DND-41 (cell line): ENCODE data around the gene ALDH9A1.
"Not testable (repeated sequence)": the region's sequence is repeated elsewhere in the genome, so short reads cannot be mapped to it uniquely, and the experiment has no call there.

ENCODE experiments used
- ATAC-seq: fragments of 200-7000 bp; cut with Tn5 transposase; 3 replicates; pipeline ENCODE4 v1.9.1; 2021; ENCODE audit warnings: low read depth; ENCODE audit not compliant: insufficient read depth
- DNase-seq: peaks from one replicate; pipeline ENCODE4 v3.0.0-alpha.2; 2020
- H2AFZ ChIP-seq: 2 replicates; pipeline ENCODE4 v1.6.0; 2012; ENCODE audit warnings: low read depth, low read length
- H3K27ac ChIP-seq: 2 replicates; pipeline ENCODE4 v1.5.1; 2012; ENCODE audit warnings: low read length, inconsistent platforms
- H3K27me3 ChIP-seq: fragments of 200-600 bp; sonication (generic); 2 replicates; pipeline ENCODE4 v1.6.0; 2012; ENCODE audit warnings: low read length, mild to moderate bottlenecking, inconsistent platforms; ENCODE audit not compliant: insufficient read depth, poor library complexity
- H3K36me3 ChIP-seq: 2 replicates; pipeline ENCODE4 v1.5.1; 2012; ENCODE audit warnings: low read length, inconsistent platforms; ENCODE audit not compliant: insufficient read depth
- H3K4me1 ChIP-seq: 2 replicates; pipeline ENCODE4 v1.5.1; 2012; ENCODE audit warnings: mild to moderate bottlenecking, low read length; ENCODE audit not compliant: insufficient read depth
- H3K4me2 ChIP-seq: 2 replicates; pipeline ENCODE4 v1.6.0; 2012; ENCODE audit warnings: mild to moderate bottlenecking, moderate library complexity, low read length, inconsistent platforms; ENCODE audit not compliant: insufficient read depth
- H3K4me3 ChIP-seq, 2 experiments: fragments of 200-600 bp in 1 of 2; shearing (Covaris generic) in 1 of 2; 2 replicates each; pipeline ENCODE4 v1.5.1; 2012 to 2016; ENCODE audit warnings: inconsistent platforms in 2 of 2, low read length in 2 of 2, mild to moderate bottlenecking in 2 of 2, low read depth in 1 of 2, moderate library complexity in 1 of 2
- H3K79me2 ChIP-seq: 2 replicates; pipeline ENCODE4 v1.6.0; 2012; ENCODE audit warnings: low read length, inconsistent platforms; ENCODE audit not compliant: insufficient read depth
- H3K9ac ChIP-seq: 2 replicates; pipeline ENCODE4 v1.6.0; 2012; ENCODE audit warnings: low read depth, mild to moderate bottlenecking, inconsistent platforms, low read length, moderate library complexity
- H3K9me3 ChIP-seq: 2 replicates; pipeline ENCODE4 v1.5.1; 2012; ENCODE audit warnings: low read length, moderate library complexity, mild to moderate bottlenecking, inconsistent platforms; ENCODE audit not compliant: insufficient read depth, severe bottlenecking
- H4K20me1 ChIP-seq: 2 replicates; pipeline ENCODE4 v1.6.0; 2012; ENCODE audit warnings: low read length; ENCODE audit not compliant: insufficient read depth
- CTCF ChIP-seq: IDR thresholded peaks from 2 replicates; pipeline ENCODE4 v1.5.1; 2012; ENCODE audit warnings: borderline replicate concordance, low read length, moderate library complexity, mild to moderate bottlenecking; ENCODE audit not compliant: poor library complexity, severe bottlenecking; ENCODE audit errors: extremely low read depth
- EZH2 ChIP-seq: IDR thresholded peaks from 3 replicates; pipeline ENCODE4 v1.6.1; 2012; ENCODE audit warnings: borderline replicate concordance, low read depth, mild to moderate bottlenecking, moderate library complexity, low read length, inconsistent platforms; ENCODE audit not compliant: severe bottlenecking

Gene ALDH9A1

DNA sequence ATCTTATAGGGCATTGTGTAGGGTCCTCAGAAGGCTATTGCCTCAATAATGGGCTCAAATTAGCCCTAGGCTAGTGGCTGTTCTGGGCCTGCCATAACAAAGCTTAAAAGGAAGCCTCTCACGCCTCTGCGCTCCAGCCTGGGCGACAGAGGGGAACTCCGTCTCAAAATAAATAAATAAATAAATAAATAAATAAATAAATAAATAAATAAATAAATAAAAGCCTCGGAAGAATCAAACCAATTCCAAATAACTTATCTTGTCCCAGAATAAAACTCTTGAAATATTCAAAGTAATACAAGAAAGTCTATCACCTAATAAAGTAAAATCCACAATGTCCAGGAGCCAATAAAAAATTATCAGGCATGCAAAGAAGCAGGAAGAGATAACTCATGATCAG lies 14.4 kb upstream of the ALDH9A1 start:
- H3K4me3 ChIP-seq: no peak overlapping the region

DNA sequence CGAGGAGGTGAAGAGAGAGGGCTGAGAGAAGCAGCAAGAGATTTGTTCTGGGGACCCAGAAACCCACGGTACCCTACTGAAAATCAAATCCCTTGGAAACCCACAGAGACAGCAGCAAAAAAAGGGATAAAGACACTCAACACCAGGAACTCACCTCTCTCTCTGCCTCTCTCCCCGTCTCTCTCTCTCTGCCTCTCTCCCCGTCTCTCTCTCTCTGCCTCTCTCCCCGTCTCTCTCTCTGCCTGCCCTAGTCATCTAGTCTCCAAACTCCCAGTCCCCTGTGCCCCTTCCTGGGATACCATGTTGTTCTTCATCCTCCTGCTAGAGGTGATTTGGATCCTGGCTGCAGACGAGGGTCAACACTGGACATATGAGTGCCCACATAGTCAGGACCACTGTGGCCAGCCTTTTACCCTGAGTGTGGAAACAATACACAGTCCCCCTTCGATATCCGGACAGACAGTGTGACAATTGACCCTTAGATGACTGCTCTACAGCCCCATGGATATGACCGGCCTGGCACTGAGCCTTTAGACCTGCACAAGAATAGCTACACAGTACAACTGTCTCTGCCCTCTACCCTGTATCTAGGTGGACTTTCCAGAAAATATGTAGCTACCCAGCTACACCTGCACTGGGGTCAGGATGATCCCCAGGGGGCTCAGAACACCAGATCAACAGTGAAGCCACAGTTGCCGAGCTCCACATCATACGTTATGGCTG lies 9.8 kb upstream of the ALDH9A1 start:
- no peak overlapping the region for H3K9ac ChIP-seq
- H2AFZ ChIP-seq: no peak overlapping the region
- no peaks in the 10 kb centered on the region for H3K79me2 ChIP-seq
- ATAC-seq: no peak
- no peaks in the 10 kb centered on the region for H3K27me3 ChIP-seq
- no peaks in the 10 kb centered on the region for H3K4me1 ChIP-seq
- DNase-seq: no peak
- no peak for TF ChIP-seq EZH2
- H4K20me1 ChIP-seq: no peaks in the 10 kb centered on the region
- H3K4me3 ChIP-seq: no peak overlapping the region
- H3K36me3 ChIP-seq: no peaks in the 10 kb centered on the region
- no peak overlapping the region for H3K4me2 ChIP-seq
- H3K27ac ChIP-seq: no peak overlapping the region
- H3K9me3 ChIP-seq: no peaks in the 10 kb centered on the region

More for the DNA sequence above, 14.4 kb upstream of the ALDH9A1 start:
- no peaks in the 10 kb centered on the region for H3K79me2 ChIP-seq
- no peaks in the 10 kb centered on the region for H3K36me3 ChIP-seq
- H3K27ac ChIP-seq: no peak overlapping the region
- H3K9ac ChIP-seq: no peak overlapping the region
- TF ChIP-seq EZH2 (no peak), CTCF (no peak)
- no peak overlapping the region for H2AFZ ChIP-seq
- DNase-seq (no peak), ATAC-seq (no peak)
- H3K9me3 ChIP-seq: no peaks in the 10 kb centered on the region
- H3K4me2 ChIP-seq: no peak overlapping the region
- H3K4me1 ChIP-seq: no peaks in the 10 kb centered on the region
- H4K20me1 ChIP-seq: no peaks in the 10 kb centered on the region
- H3K27me3 ChIP-seq: no peaks in the 10 kb centered on the region

GRCh38 chr1:165703648-165704047 lies 5.3 kb upstream of the ALDH9A1 start:
- Histone ChIP-seq H3K4me3 (no peak overlapping the region), H3K27me3 (no peaks in the 10 kb centered on the region), H3K9me3 (no peaks in the 10 kb centered on the region), H3K27ac (no peak overlapping the region), H3K9ac (no peak overlapping the region), H4K20me1 (no peaks in the 10 kb centered on the region), H3K4me2 (no peak overlapping the region), H3K36me3 (no peaks in the 10 kb centered on the region), H3K4me1 (peaks cover 12% of the 10 kb centered on the region), H2AFZ (no peak overlapping the region), H3K79me2 (peaks cover 5% of the 10 kb centered on the region)
- DNase-seq (no peak), ATAC-seq (no peak)
- no peak for TF ChIP-seq CTCF

- H2AFZ ChIP-seq, DNase-seq, H3K36me3 ChIP-seq, H4K20me1 ChIP-seq, H3K4me2 ChIP-seq, H3K4me3 ChIP-seq, ATAC-seq, H3K9ac ChIP-seq, H3K27me3 ChIP-seq, H3K9me3 ChIP-seq, H3K27ac ChIP-seq: not testable (repeated sequence)
- Histone ChIP-seq H3K4me1 (peaks cover 21% of the 10 kb centered on the region), H3K79me2 (peaks cover 20% of the 10 kb centered on the region)
Observed at GRCh38 chr1:165701922-165702321, 3.6 kb upstream of the ALDH9A1 start.
